B cell (primary cell): ENCODE measurements around the gene EZH2. TPM values are rescaled to one million over a fixed set of nuclear protein-coding genes. Genes with fewer than 3 reads are reported as not detected.

Source experiments
- ATAC-seq: fragments of 200-7000 bp; cut with Tn5 transposase; one replicate; pipeline ENCODE4 v1.10.0; 2021; ENCODE audit warnings: low read depth, mild to moderate bottlenecking, moderate number of reproducible peaks, moderate library complexity
- CTCF ChIA-PET: fragments of 350-600 bp; sonication (Branson Sonifier 250); formaldehyde crosslinking; loops from one replicate; lab custom pipeline; 2021; ENCODE audit warnings: antibody characterized with exemption, inconsistent platforms; lab: Charles Lee
- POLR2A ChIA-PET: fragments of 350-600 bp; sonication (Branson Sonifier 250); formaldehyde crosslinking; loops from one replicate; lab custom pipeline; 2021; ENCODE audit warnings: antibody characterized with exemption; lab: Charles Lee
- DNase-seq: peaks from one replicate; pipeline ENCODE4 v3.0.0; 2013
- H2AFZ ChIP-seq: 2 replicates; pipeline ENCODE4 v1.6.1; 2012; ENCODE audit warnings: mild to moderate bottlenecking, low read depth, low read length; ENCODE audit not compliant: insufficient read depth, poor library complexity, severe bottlenecking
- H3K27ac ChIP-seq, 2 donors: 1 replicate in 1 of 2; 2 replicates in 1 of 2; pipeline ENCODE4 v1.5.1; 2012 to 2013; ENCODE audit warnings: low read length in 2 of 2, mild to moderate bottlenecking in 2 of 2, moderate library complexity in 1 of 2
- H3K27me3 ChIP-seq, 4 experiments: fragments of 200-600 bp in 1 of 4; sonication (generic) in 1 of 4; replicated peaks in 1 of 4; 1 replicate in 2 of 4; 2 replicates in 2 of 4; pipeline versions ENCODE4 v1.6.1 to v1.7.0; 2013 to 2016; ENCODE audit warnings: low read length in 3 of 4, mild to moderate bottlenecking in 2 of 4, mixed read lengths in 1 of 4, moderate library complexity in 1 of 4; ENCODE audit not compliant: insufficient read depth in 4 of 4, control insufficient read depth in 3 of 4; ENCODE audit errors: control extremely low read depth in 1 of 4
- H3K36me3 ChIP-seq, 2 experiments: replicated peaks in 1 of 2; 1 replicate in 1 of 2; 2 replicates in 1 of 2; pipeline versions ENCODE4 v1.6.1 to v1.7.1; 2013; ENCODE audit warnings: low read length in 1 of 2; ENCODE audit not compliant: insufficient read depth in 2 of 2, control insufficient read depth in 1 of 2; ENCODE audit errors: control extremely low read depth in 1 of 2, extremely low read depth in 1 of 2
- H3K4me1 ChIP-seq, 2 donors: fragments of 200-600 bp in 1 of 2; sonication (generic) in 1 of 2; 1 replicate in 1 of 2; 2 replicates in 1 of 2; pipeline versions ENCODE4 v1.5.1 to v1.6.1; 2013 to 2017; ENCODE audit warnings: low read length in 2 of 2; ENCODE audit not compliant: control insufficient read depth in 2 of 2, insufficient read depth in 2 of 2
- H3K4me2 ChIP-seq: replicated peaks from 2 replicates; pipeline ENCODE3; 2012; ENCODE audit warnings: mild to moderate bottlenecking, low read depth, low read length; ENCODE audit not compliant: poor library complexity, severe bottlenecking
- H3K4me3 ChIP-seq, 5 experiments: fragments of 200-600 bp in 1 of 5; sonication (generic) in 1 of 5; 1 replicate in 3 of 5; 2 replicates in 2 of 5; pipeline versions ENCODE4 v1.5.1 to v1.7.0; 2011 to 2016; ENCODE audit warnings: low read length in 4 of 5, mild to moderate bottlenecking in 4 of 5, low read depth in 2 of 5, control low read depth in 1 of 5, moderate library complexity in 1 of 5; ENCODE audit not compliant: insufficient read depth in 1 of 5; ENCODE audit errors: control extremely low read depth in 1 of 5, extremely low read depth in 1 of 5
- H3K79me2 ChIP-seq: fragments of 200-600 bp; sonication (generic); one replicate; pipeline ENCODE4 v1.6.0; 2016; ENCODE audit warnings: low read length; ENCODE audit not compliant: control insufficient read depth, insufficient read depth
- H3K9ac ChIP-seq: fragments of 200-600 bp; sonication (generic); 2 replicates; pipeline ENCODE4 v1.6.1; 2017; ENCODE audit warnings: mild to moderate bottlenecking, low read length, moderate library complexity
- H3K9me3 ChIP-seq, 3 donors: one replicate each; pipeline versions ENCODE4 v1.6.1 to v1.7.1; 2013; ENCODE audit warnings: low read length in 2 of 3; ENCODE audit not compliant: control insufficient read depth in 2 of 3, insufficient read depth in 1 of 3; ENCODE audit errors: control extremely low read depth in 1 of 3
- H4K20me1 ChIP-seq: 2 replicates; pipeline ENCODE4 v1.6.0; 2012; ENCODE audit warnings: mild to moderate bottlenecking, low read length; ENCODE audit not compliant: insufficient read depth, control insufficient read depth, poor library complexity, severe bottlenecking
- H3K27ac Mint-ChIP-seq: one replicate; pipeline ENCODE4 v1.8.0; 2021; ENCODE audit warnings: mixed read lengths
- H3K27me3 Mint-ChIP-seq: one replicate; pipeline ENCODE4 v1.8.0; 2021; ENCODE audit warnings: mixed read lengths
- H3K4me1 Mint-ChIP-seq: one replicate; pipeline ENCODE4 v1.8.0; 2021; ENCODE audit warnings: mixed read lengths
- H3K4me3 Mint-ChIP-seq: one replicate; pipeline ENCODE4 v1.8.0; 2021; ENCODE audit warnings: mixed read lengths
- H3K9me3 Mint-ChIP-seq: one replicate; pipeline ENCODE4 v1.8.0; 2022; ENCODE audit warnings: mixed read lengths; ENCODE audit not compliant: insufficient read depth
- EZH2 ChIP-seq: IDR thresholded peaks from 2 replicates; pipeline ENCODE4 v1.6.1; 2012; ENCODE audit warnings: borderline replicate concordance, low read depth, mild to moderate bottlenecking, moderate library complexity, low read length; ENCODE audit not compliant: insufficient read depth, poor library complexity, severe bottlenecking
- WGBS: methylation state at CpG from one replicate; pipeline ENCODE4 v1.1.5; 2013; ENCODE audit warnings: missing lambda C conversion rate; ENCODE audit not compliant: insufficient coverage; 5-methylcytosine and 5-hydroxymethylcytosine counted together
- intact Hi-C: fragments of 100-400 bp; cut with micrococcal nuclease; formaldehyde crosslinking; loops from one replicate; pipeline ENCODE4 v1.10.0; 2022
- polyA plus RNA-seq: library from polyadenylated mRNA; depleted of rRNA; stranded (reverse); fragments of >200 nt; gene quantifications from 2 replicates; pipeline ENCODE4 v1.2.3, GENCODE V29; 2012
- total RNA-seq, 2 donors: library from RNA; stranded (reverse); fragments of 120-200 nt in 1 of 2; gene quantifications; 1 replicate in 1 of 2; 2 replicates in 1 of 2; pipeline versions ENCODE4 v1.2.3 to v1.2.4, GENCODE V29; 2013 to 2022
- TF ChIP-seq, protein P1 (sequence below): fragments of 200-600 bp; IDR thresholded peaks from one replicate; pipeline ENCODE4 v1.8.0; 2022; ENCODE audit warnings: antibody characterized with exemption, mild to moderate bottlenecking

The EZH2 gene
- total and polyA plus RNA-seq, 2 donors (not counting 1 experiment from before 2014, with no cell fraction given): 5.1 to 10.3 TPM

DNA sequence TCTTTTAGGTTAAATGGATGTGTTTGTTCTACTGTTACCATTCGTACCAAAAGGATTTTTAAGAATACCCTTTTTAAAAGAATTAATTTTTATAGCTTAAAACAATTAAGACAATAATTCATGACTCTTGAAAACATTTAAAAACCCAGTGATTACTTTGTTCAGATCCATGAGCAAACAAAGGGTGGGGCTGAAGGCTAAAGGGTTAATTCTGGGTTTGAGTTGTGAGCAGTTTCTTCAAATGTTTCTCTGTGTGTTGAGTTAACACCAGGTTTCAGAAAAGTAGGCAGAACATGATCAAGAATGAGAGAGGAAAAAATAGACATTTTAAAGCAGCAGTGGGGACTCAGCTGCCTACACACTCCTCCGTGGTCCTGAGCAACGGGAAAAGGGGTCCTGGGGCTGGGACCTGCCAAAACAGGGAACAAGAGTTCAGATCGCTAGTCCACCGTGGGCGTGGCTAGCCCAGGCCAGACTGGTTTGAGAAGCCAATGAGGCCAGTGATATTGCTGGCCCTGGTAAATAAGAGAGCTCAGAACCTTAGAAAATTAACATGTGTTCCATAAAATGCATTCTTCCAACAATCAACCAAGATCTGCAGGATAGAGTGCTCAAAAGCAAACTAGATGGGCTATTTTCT is 14.9 kb upstream of the EZH2 start:
- H3K27me3 ChIP-seq: peaks cover 0 to 2% (median 0%) of the 10 kb centered on the region in 4 experiments
- DNase-seq (no peak), ATAC-seq (no peak)
- peaks cover 4% of the 10 kb centered on the region for H3K27me3 Mint-ChIP-seq
- no peaks in the 10 kb centered on the region for H4K20me1 ChIP-seq
- no peak overlapping the region for H3K4me2 ChIP-seq
- no peaks in the 10 kb centered on the region for H3K4me1 ChIP-seq
- intact Hi-C loops: no loop called here
- no peaks in the 10 kb centered on the region for H3K36me3 ChIP-seq
- no peak overlapping the region for H3K27ac ChIP-seq
- no peak overlapping the region for H3K27ac Mint-ChIP-seq
- H3K4me3 Mint-ChIP-seq: no peak overlapping the region
- H3K9ac ChIP-seq: no peak overlapping the region
- no peak overlapping the region for H3K4me3 ChIP-seq
- 100% methylated on average over 2 of the region's 6 CpGs for WGBS
- H2AFZ ChIP-seq: no peak overlapping the region
- POLR2A ChIA-PET: no interaction called here
- H3K4me1 Mint-ChIP-seq: no peaks in the 10 kb centered on the region
- no peak for TF ChIP-seq EZH2
- TF ChIP-seq, protein P1, sequence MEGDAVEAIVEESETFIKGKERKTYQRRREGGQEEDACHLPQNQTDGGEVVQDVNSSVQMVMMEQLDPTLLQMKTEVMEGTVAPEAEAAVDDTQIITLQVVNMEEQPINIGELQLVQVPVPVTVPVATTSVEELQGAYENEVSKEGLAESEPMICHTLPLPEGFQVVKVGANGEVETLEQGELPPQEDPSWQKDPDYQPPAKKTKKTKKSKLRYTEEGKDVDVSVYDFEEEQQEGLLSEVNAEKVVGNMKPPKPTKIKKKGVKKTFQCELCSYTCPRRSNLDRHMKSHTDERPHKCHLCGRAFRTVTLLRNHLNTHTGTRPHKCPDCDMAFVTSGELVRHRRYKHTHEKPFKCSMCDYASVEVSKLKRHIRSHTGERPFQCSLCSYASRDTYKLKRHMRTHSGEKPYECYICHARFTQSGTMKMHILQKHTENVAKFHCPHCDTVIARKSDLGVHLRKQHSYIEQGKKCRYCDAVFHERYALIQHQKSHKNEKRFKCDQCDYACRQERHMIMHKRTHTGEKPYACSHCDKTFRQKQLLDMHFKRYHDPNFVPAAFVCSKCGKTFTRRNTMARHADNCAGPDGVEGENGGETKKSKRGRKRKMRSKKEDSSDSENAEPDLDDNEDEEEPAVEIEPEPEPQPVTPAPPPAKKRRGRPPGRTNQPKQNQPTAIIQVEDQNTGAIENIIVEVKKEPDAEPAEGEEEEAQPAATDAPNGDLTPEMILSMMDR: no peak
- peaks cover 0 to 1% (median 0%) of the 10 kb centered on the region in 3 donors for H3K9me3 ChIP-seq
- H3K9me3 Mint-ChIP-seq: no peaks in the 10 kb centered on the region
- H3K79me2 ChIP-seq: no peaks in the 10 kb centered on the region
- CTCF ChIA-PET: no interaction called here

DNA sequence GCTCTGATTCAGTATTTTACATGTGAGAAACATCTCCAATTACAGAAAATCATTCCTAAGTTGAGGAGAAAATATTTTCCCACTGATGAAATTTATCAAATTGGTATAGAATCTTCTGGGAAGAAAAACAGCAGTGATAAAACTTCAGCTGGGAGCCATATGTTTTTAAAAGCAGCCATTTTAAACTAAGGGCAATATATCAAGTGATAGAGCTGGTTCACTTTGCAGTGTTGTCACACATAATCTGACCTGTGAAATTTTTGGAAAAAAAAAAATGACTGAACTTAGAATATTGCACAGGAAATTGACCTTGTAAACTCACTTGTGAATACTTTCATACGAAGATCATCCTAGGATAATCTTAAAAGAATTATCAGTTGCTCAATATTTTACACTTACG is 10.5 kb upstream of the EZH2 start:
- intact Hi-C loops: no loop called here
- peaks cover 0 to 2% (median 0%) of the 10 kb centered on the region in 4 experiments for H3K27me3 ChIP-seq
- no peaks in the 10 kb centered on the region for H3K9me3 ChIP-seq
- H3K4me3 Mint-ChIP-seq: no peak overlapping the region
- H3K4me1 Mint-ChIP-seq: no peaks in the 10 kb centered on the region
- POLR2A ChIA-PET: no interaction called here
- H3K4me1 ChIP-seq: no peaks in the 10 kb centered on the region
- no peaks in the 10 kb centered on the region for H4K20me1 ChIP-seq
- H3K27me3 Mint-ChIP-seq: peaks cover 4% of the 10 kb centered on the region
- no peak for DNase-seq
- H3K27ac Mint-ChIP-seq: no peak overlapping the region
- no peak overlapping the region for H3K27ac ChIP-seq
- H2AFZ ChIP-seq: no peak overlapping the region
- no peaks in the 10 kb centered on the region for H3K79me2 ChIP-seq
- H3K36me3 ChIP-seq: no peaks in the 10 kb centered on the region
- H3K4me3 ChIP-seq: no peak overlapping the region
- TF ChIP-seq, protein P1: no peak
- TF ChIP-seq EZH2: no peak
- no peaks in the 10 kb centered on the region for H3K9me3 Mint-ChIP-seq
- CTCF ChIA-PET: no interaction called here
- no CpG with 5 or more reads among the region's 2 CpGs for WGBS
- ATAC-seq: no peak
- H3K9ac ChIP-seq: no peak overlapping the region
- no peak overlapping the region for H3K4me2 ChIP-seq
